ENCODE measurements around the gene TULP4. TPM values are rescaled to one million over a fixed set of nuclear protein-coding genes. Genes with fewer than 3 reads are reported as not detected.
"Not testable (repeated sequence)": the region's sequence is repeated elsewhere in the genome, so short reads cannot be mapped to it uniquely, and the experiment has no call there.

TULP4 gene
- total RNA-seq, 4 donors from 2014 or later, result 129 to 170 (median 156) TPM

GRCh38 chr6:158519300-158519699 lies 207.0 kb downstream of the TULP4 start:
- no peak for DNase-seq (ENCODE audit: extremely low spot score)
- peaks cover 0 to 72% (median 14%) of the 10 kb centered on the region in 4 donors for H3K27me3 ChIP-seq
- H3K4me3 ChIP-seq, result no peak overlapping the region
- H3K9me3 ChIP-seq, result no peaks in the 10 kb centered on the region
- peaks cover 9 to 17% (median 13%) of the 10 kb centered on the region in 4 donors for H3K4me1 ChIP-seq
- H3K27ac ChIP-seq (replicated peaks in 1 of 4), result no peak overlapping the region
- WGBS, result 53% methylated on average over 3 of the region's 3 CpGs
- intact Hi-C loops (cut with DNase I), result loop anchor here (10.0 kb wide), 1 partner anchor 294 kb away; no protein-coding TSS in a partner anchor
- TF ChIP-seq POLR2A (IDR thresholded peaks at IDR 0.05; ENCODE audit: low read depth), result no peak
- TF ChIP-seq POLR2AphosphoS5 (IDR thresholded peaks at IDR 0.05), result no peak
- no peak for TF ChIP-seq CTCF (IDR thresholded peaks at IDR 0.05)
- TF ChIP-seq EP300 (IDR thresholded peaks at IDR 0.05), result no peak
- H3K36me3 ChIP-seq, result no peaks in the 10 kb centered on the region

GRCh38 chr6:158519761-158520160 lies 207.5 kb downstream of the TULP4 start:
- H3K4me1 ChIP-seq, result peaks cover 9 to 17% (median 13%) of the 10 kb centered on the region in 4 donors
- WGBS, result 56% methylated on average over 4 of the region's 4 CpGs
- no peak for TF ChIP-seq POLR2AphosphoS5 (IDR thresholded peaks at IDR 0.05)
- TF ChIP-seq EP300 (IDR thresholded peaks at IDR 0.05), result no peak
- TF ChIP-seq CTCF (IDR thresholded peaks at IDR 0.05), result no peak
- intact Hi-C loops (cut with DNase I), result loop anchor here (10.0 kb wide), 1 partner anchor 295 kb away; no protein-coding TSS in a partner anchor
- H3K27me3 ChIP-seq, result peaks cover 0 to 77% (median 16%) of the 10 kb centered on the region in 4 donors
- no peaks in the 10 kb centered on the region for H3K36me3 ChIP-seq
- H3K9me3 ChIP-seq, result no peaks in the 10 kb centered on the region
- H3K27ac ChIP-seq (replicated peaks in 1 of 4), result no peak overlapping the region
- no peak for DNase-seq (ENCODE audit: extremely low spot score)
- no peak overlapping the region for H3K4me3 ChIP-seq

GRCh38 chr6:158520975-158521374 lies 208.7 kb downstream of the TULP4 start:
- H3K4me3 ChIP-seq; intact Hi-C loops (cut with DNase I); H3K9me3 ChIP-seq; DNase-seq (ENCODE audit: extremely low spot score); H3K36me3 ChIP-seq; H3K27ac ChIP-seq (replicated peaks in 1 of 4): not testable (repeated sequence)
- WGBS, result 91% methylated on average over 7 of the region's 7 CpGs
- Histone ChIP-seq H3K4me1 (peaks cover 9 to 16% (median 13%) of the 10 kb centered on the region in 4 donors), H3K27me3 (peaks cover 0 to 84% (median 15%) of the 10 kb centered on the region in 4 donors)

GRCh38 chr6:158521759-158522158 lies 209.5 kb downstream of the TULP4 start:
- H3K4me3 ChIP-seq, result no peak overlapping the region
- peaks cover 0 to under 1% (median 0%) of the 10 kb centered on the region in 4 donors for H3K9me3 ChIP-seq
- H3K27me3 ChIP-seq, result peaks cover 0 to 84% (median 9%) of the 10 kb centered on the region in 4 donors
- TF ChIP-seq POLR2A (IDR thresholded peaks at IDR 0.05; ENCODE audit: low read depth) (no peak), EP300 (IDR thresholded peaks at IDR 0.05) (no peak), CTCF (IDR thresholded peaks at IDR 0.05) (no peak), POLR2AphosphoS5 (IDR thresholded peaks at IDR 0.05) (no peak)
- H3K36me3 ChIP-seq, result no peaks in the 10 kb centered on the region
- intact Hi-C loops (cut with DNase I), result no loop called here
- 86% methylated on average over 1 of the region's 1 CpG for WGBS
- no peak overlapping the region for H3K27ac ChIP-seq (replicated peaks in 1 of 4)
- DNase-seq (ENCODE audit: extremely low spot score), result no peak
- peaks cover 9 to 12% (median 10%) of the 10 kb centered on the region in 4 donors for H3K4me1 ChIP-seq

GRCh38 chr6:158522616-158523015 lies 210.4 kb downstream of the TULP4 start:
- WGBS, result 96% methylated on average over 11 of the region's 11 CpGs
- Histone ChIP-seq H3K27me3 (peaks cover 0 to 75% (median 5%) of the 10 kb centered on the region in 4 donors), H3K4me3 (no peak overlapping the region), H3K4me1 (peaks cover 9 to 12% (median 10%) of the 10 kb centered on the region in 4 donors), H3K9me3 (peaks cover 0 to 9% (median 4%) of the 10 kb centered on the region in 4 donors), H3K27ac (replicated peaks in 1 of 4) (no peak overlapping the region), H3K36me3 (no peaks in the 10 kb centered on the region)
- no peak for TF ChIP-seq POLR2AphosphoS5 (IDR thresholded peaks at IDR 0.05)
- no peak for TF ChIP-seq CTCF (IDR thresholded peaks at IDR 0.05)
- TF ChIP-seq EP300 (IDR thresholded peaks at IDR 0.05), result no peak
- no peak for TF ChIP-seq POLR2A (IDR thresholded peaks at IDR 0.05; ENCODE audit: low read depth)
- intact Hi-C loops (cut with DNase I), result no loop called here
- no peak for DNase-seq (ENCODE audit: extremely low spot score)
